GM23248 (cell line): ENCODE data around the gene NECTIN4. TPM values are rescaled to one million over a fixed set of nuclear protein-coding genes. Genes with fewer than 3 reads are reported as not detected.
"Not testable (repeated sequence)": the region's sequence is repeated elsewhere in the genome, so short reads cannot be mapped to it uniquely, and the experiment has no call there.

Experiments
- DNase-seq: peaks from one replicate; pipeline ENCODE4 v3.0.0-alpha.2; 2015
- H2AFZ ChIP-seq: fragments of 200-600 bp; sonication (generic); 2 replicates; pipeline ENCODE4 v1.6.1; 2016; ENCODE audit warnings: antibody characterized with exemption
- H3F3A ChIP-seq: fragments of 200-600 bp; sonication (generic); 2 replicates; pipeline ENCODE4 v1.6.1; 2016; ENCODE audit warnings: mild to moderate bottlenecking, antibody characterized with exemption, mixed run types; ENCODE audit not compliant: insufficient read depth
- H3K27ac ChIP-seq: fragments of 200-600 bp; sonication (generic); 2 replicates; pipeline ENCODE4 v1.5.1; 2016; ENCODE audit warnings: mild to moderate bottlenecking
- H3K27me3 ChIP-seq: fragments of 200-600 bp; sonication (generic); replicated peaks from 2 replicates; pipeline ENCODE4 v1.6.1; 2016; ENCODE audit warnings: mild to moderate bottlenecking; ENCODE audit not compliant: insufficient read depth
- H3K36me3 ChIP-seq: fragments of 200-600 bp; sonication (generic); 2 replicates; pipeline ENCODE4 v1.6.1; 2016; ENCODE audit warnings: low read depth, mild to moderate bottlenecking
- H3K4me1 ChIP-seq: fragments of 200-600 bp; sonication (generic); 2 replicates; pipeline ENCODE4 v1.6.1; 2016; ENCODE audit warnings: mild to moderate bottlenecking; ENCODE audit not compliant: insufficient read depth
- H3K4me2 ChIP-seq: fragments of 200-600 bp; sonication (generic); one replicate; pipeline ENCODE4 v1.6.1; 2016; ENCODE audit warnings: mild to moderate bottlenecking; ENCODE audit not compliant: unreplicated experiment
- H3K4me3 ChIP-seq: fragments of 200-600 bp; sonication (generic); 2 replicates; pipeline ENCODE4 v1.5.1; 2016; ENCODE audit warnings: mild to moderate bottlenecking
- H3K79me2 ChIP-seq: fragments of 200-600 bp; sonication (generic); 2 replicates; pipeline ENCODE4 v1.6.1; 2016; ENCODE audit warnings: mild to moderate bottlenecking; ENCODE audit not compliant: insufficient read depth
- H3K9ac ChIP-seq: fragments of 200-600 bp; sonication (generic); 2 replicates; pipeline ENCODE4 v1.6.1; 2016; ENCODE audit warnings: mild to moderate bottlenecking
- H3K9me2 ChIP-seq: fragments of 200-600 bp; sonication (generic); 2 replicates; pipeline ENCODE4 v1.6.1; 2016; ENCODE audit warnings: mixed run types, mild to moderate bottlenecking, moderate library complexity; ENCODE audit not compliant: insufficient read depth
- H3K9me3 ChIP-seq: fragments of 200-600 bp; sonication (generic); one replicate; pipeline ENCODE4 v1.6.1; 2017; ENCODE audit warnings: low read depth
- H4K20me1 ChIP-seq: fragments of 200-600 bp; sonication (generic); 2 replicates; pipeline ENCODE4 v1.6.0; 2016; ENCODE audit not compliant: insufficient read depth
- EZH2 ChIP-seq: fragments of 200-600 bp; sonication (generic); IDR thresholded peaks from 2 replicates; pipeline ENCODE4 v1.6.1; 2018; ENCODE audit warnings: antibody characterized with exemption, mild to moderate bottlenecking; ENCODE audit not compliant: insufficient read depth, poor library complexity, severe bottlenecking
- EZH2phosphoT487 ChIP-seq: fragments of 200-600 bp; sonication (generic); IDR thresholded peaks from 2 replicates; pipeline ENCODE4 v1.6.1; 2018; ENCODE audit warnings: antibody characterized with exemption, moderate library complexity, mild to moderate bottlenecking, low read depth; ENCODE audit not compliant: insufficient read depth
- WGBS, 2 experiments: methylation state at CpG; one replicate each; pipeline ENCODE4 v1.1.6; 2015 to 2017; ENCODE audit warnings: low lambda C conversion rate in 2 of 2, low coverage in 1 of 2; ENCODE audit errors: missing lambda C conversion rate in 2 of 2; 5-methylcytosine and 5-hydroxymethylcytosine counted together
- in situ Hi-C: fragments of 300-500 bp; cut with MboI; formaldehyde crosslinking; loops from 2 replicates; pipeline ENCODE4 v1.15.0; 2020
- polyA plus RNA-seq: library from polyadenylated mRNA; unstranded; fragments of >200 nt; fragmentation: Nextera tagmentation; extraction: Ambion mirVana; gene quantifications from 2 replicates; pipeline ENCODE4 v1.2.1, GENCODE V29; 2016
- total RNA-seq: library from RNA; depleted of rRNA; stranded (reverse); fragments of >200 nt; shearing (Covaris generic); gene quantifications from 2 replicates; pipeline ENCODE4 v1.2.3, GENCODE V29; 2014

NECTIN4 gene
- total and polyA plus RNA-seq, 2 experiments from 2014 or later: 0.40 to 0.54 TPM

- Histone ChIP-seq H3F3A (peaks cover 43% of the 10 kb centered on the region), H3K27me3 (no peaks in the 10 kb centered on the region), H3K9me3 (no peaks in the 10 kb centered on the region), H3K4me3 (no peak overlapping the region), H3K79me2 (peaks cover 81% of the 10 kb centered on the region), H3K4me1 (peaks cover 25% of the 10 kb centered on the region), H2AFZ (no peak overlapping the region), H3K9me2 (no peaks in the 10 kb centered on the region), H3K27ac (no peak overlapping the region), H3K9ac (no peak overlapping the region), H3K4me2 (no peak overlapping the region), H4K20me1 (no peaks in the 10 kb centered on the region), H3K36me3 (peaks cover 30% of the 10 kb centered on the region; the same call in 1 of the 2 replicates)
- in situ Hi-C loops: no loop called here
- DNase-seq: no peak
- no peak for TF ChIP-seq EZH2phosphoT487
- no peak for TF ChIP-seq EZH2
- WGBS, 2 experiments: 93 to 95% methylated on average over 3 of the region's 3 CpGs
These were observed 31.8 kb upstream of the NECTIN4 start for GRCh38 chr1:161121042-161121650.

DNA sequence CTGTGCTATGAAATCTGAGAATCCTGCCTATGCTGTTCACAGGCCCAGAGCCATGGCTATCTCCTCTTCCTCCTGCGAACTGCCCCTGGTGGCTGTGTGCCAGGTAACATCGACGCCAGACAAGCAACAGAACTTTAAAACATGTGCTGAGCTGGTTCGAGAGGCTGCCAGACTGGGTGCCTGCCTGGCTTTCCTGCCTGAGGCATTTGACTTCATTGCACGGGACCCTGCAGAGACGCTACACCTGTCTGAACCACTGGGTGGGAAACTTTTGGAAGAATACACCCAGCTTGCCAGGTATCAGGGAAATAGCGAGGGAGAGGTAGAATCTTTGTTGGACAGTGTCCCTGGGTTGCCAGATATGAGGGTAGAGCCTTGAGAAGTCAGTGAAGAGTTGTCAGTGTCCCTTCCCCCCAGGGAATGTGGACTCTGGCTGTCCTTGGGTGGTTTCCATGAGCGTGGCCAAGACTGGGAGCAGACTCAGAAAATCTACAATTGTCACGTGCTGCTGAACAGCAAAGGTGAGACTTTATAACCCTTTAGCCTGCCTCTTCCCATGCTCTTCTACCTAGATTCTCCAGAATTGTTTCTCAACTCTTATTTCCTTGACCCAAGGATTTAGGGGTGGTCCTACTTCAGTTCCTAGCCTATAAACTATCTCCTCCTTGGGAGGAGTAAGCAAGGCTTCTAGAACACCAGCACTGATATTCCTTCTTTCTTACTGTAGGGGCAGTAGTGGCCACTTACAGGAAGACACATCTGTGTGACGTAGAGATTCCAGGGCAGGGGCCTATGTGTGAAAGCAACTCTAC, 29.9 kb upstream of the NECTIN4 start:
- no peaks in the 10 kb centered on the region for H3K27me3 ChIP-seq
- peak; percentile 86 for DNase-seq
- H4K20me1 ChIP-seq: no peaks in the 10 kb centered on the region
- 42 to 43% methylated on average over 10 of the region's 10 CpGs for WGBS, 2 experiments
- H3K27ac ChIP-seq: peak overlapping the region; percentile 95
- H3K9ac ChIP-seq: peak overlapping the region; percentile 99
- H3K4me3 ChIP-seq: peak overlapping the region; percentile 97
- peak overlapping the region; percentile 91 for H3K4me2 ChIP-seq
- no peak overlapping the region; the same call in 1 of the 2 replicates for H2AFZ ChIP-seq
- in situ Hi-C loops: no loop called here
- H3K36me3 ChIP-seq: peaks cover 30% of the 10 kb centered on the region; the same call in 1 of the 2 replicates
- H3K4me1 ChIP-seq: peaks cover 43% of the 10 kb centered on the region
- H3F3A ChIP-seq: peaks cover 42% of the 10 kb centered on the region
- H3K9me3 ChIP-seq: no peaks in the 10 kb centered on the region
- peaks cover 81% of the 10 kb centered on the region for H3K79me2 ChIP-seq
- no peaks in the 10 kb centered on the region for H3K9me2 ChIP-seq
- TF ChIP-seq EZH2phosphoT487: no peak
- no peak for TF ChIP-seq EZH2

GRCh38 chr1:161117759-161118581, 28.6 kb upstream of the NECTIN4 start, which contains the start of the genes NIT1 and PFDN2:
Gene NIT1 (plus strand): TSS chr1:161118105. CDS start chr1:161118177, 72 bp downstream.
Gene PFDN2 (minus strand): TSS chr1:161118037. CDS start chr1:161118026, 11 bp downstream.
- 1% methylated on average over 49 to 58 of the region's 58 CpGs for WGBS, 2 experiments
- Histone ChIP-seq H3K9ac (peak within 1 kb of the TSS; percentile 99), H3K27me3 (no peaks in the 10 kb centered on the region), H2AFZ (peak within 1 kb of the TSS; percentile 88), H3K9me3 (no peaks in the 10 kb centered on the region), H4K20me1 (no peaks in the 10 kb centered on the region), H3K36me3 (peaks cover 28% of the 10 kb centered on the region; the same call in 1 of the 2 replicates), H3F3A (peaks cover 41% of the 10 kb centered on the region), H3K9me2 (no peaks in the 10 kb centered on the region), H3K4me2 (peak within 1 kb of the TSS; percentile 91), H3K4me3 (peak within 1 kb of the TSS; percentile 97), H3K27ac (peak within 1 kb of the TSS; percentile 95), H3K4me1 (peaks cover 45% of the 10 kb centered on the region), H3K79me2 (peaks cover 91% of the 10 kb centered on the region)
- in situ Hi-C loops: no loop called here
- TF ChIP-seq EZH2phosphoT487 (no peak), EZH2 (no peak)
- peak; percentile 97 for DNase-seq

GRCh38 chr1:161115961-161116360, 26.6 kb upstream of the NECTIN4 start:
- H3K4me3 ChIP-seq, H4K20me1 ChIP-seq, H3K27me3 ChIP-seq, H2AFZ ChIP-seq, H3K36me3 ChIP-seq, H3K9ac ChIP-seq, H3K9me2 ChIP-seq, DNase-seq, in situ Hi-C loops, H3K9me3 ChIP-seq: not testable (repeated sequence)
- H3F3A ChIP-seq: peaks cover 25% of the 10 kb centered on the region
- peaks cover 45% of the 10 kb centered on the region for H3K4me1 ChIP-seq
- H3K4me2 ChIP-seq: peak overlapping the region; percentile 37
- H3K79me2 ChIP-seq: peaks cover 93% of the 10 kb centered on the region
- peak overlapping the region; percentile 64 for H3K27ac ChIP-seq
- 89 to 93% methylated on average over 6 of the region's 6 CpGs for WGBS, 2 experiments
